Peyer's patch (tissue), 4 donors: ENCODE measurements around the gene HMCN1.

Source experiments
- CTCF ChIP-seq, 6 experiments: fragments of 450-650 bp in 4 of 6; fragments of 200-600 bp in 2 of 6; sonication (generic) in 1 of 6; IDR thresholded peaks; one replicate each; pipeline ENCODE4 v1.5.1; 2017 to 2019; ENCODE audit warnings: antibody characterized with exemption in 6 of 6, mild to moderate bottlenecking in 3 of 6, moderate library complexity in 1 of 6
- POLR2A ChIP-seq, 2 donors: fragments of 450-650 bp; IDR thresholded peaks; one replicate each; pipeline ENCODE4 v1.5.1; 2017; ENCODE audit warnings: antibody characterized with exemption in 2 of 2, mild to moderate bottlenecking in 2 of 2, moderate library complexity in 2 of 2

DNA sequence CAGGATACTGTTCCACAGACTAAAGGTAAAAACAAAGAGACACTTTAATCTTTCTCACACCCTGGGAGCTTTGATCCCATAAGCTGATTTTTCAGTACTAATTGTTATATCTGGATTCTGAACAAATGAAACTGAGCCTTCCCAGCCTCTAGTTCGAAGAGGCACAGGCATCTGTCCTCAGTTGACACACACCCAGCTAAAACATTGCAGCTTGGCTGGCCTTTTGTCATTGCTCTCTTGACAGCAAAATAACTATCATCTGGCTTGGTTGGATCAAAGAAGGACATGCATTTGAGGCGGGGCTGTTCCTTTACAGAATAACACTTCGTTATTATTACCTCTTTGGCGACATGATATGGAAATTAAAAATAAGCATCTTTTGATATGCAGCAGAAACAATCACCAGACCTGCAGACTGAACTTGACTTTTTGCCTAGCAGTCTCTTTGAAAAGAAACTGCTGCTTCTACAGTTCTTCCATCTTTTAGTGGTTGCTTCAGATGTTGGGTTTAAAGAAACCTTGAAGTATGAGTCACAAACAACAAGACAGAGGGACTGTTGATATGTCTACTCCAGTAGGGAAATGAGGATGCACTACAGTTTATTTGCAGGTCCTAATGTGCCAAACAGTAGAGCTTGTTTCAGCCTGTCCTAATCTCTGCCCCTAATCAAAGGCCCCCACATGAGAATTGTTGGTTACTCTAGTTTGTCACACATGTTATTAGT is 474.4 kb downstream of the HMCN1 start:
- TF ChIP-seq POLR2A (IDR thresholded peaks at IDR 0.05) (no peak), CTCF (IDR thresholded peaks at IDR 0.05) (no peak)
